ENCODE measurements around the gene SLC12A8. TPM values are rescaled to one million over a fixed set of nuclear protein-coding genes. Genes with fewer than 3 reads are reported as not detected.

SLC12A8 gene
- total RNA-seq, 1 experiment from 2014 or later = 30.7 TPM

- TF ChIP-seq EZH2 (IDR thresholded peaks at IDR 0.05; ENCODE audit: low read depth) (no peak), CTCF (conservative IDR thresholded peaks at IDR 0.05) (no peak)
- peak overlapping the region; percentile 27; the same call in 1 of the 2 replicates for H3K27ac ChIP-seq
- no peaks in the 10 kb centered on the region for H3K9me3 ChIP-seq (ENCODE audit: insufficient read depth, low read depth)
- H3K36me3 ChIP-seq (ENCODE audit: low read depth) = no peaks in the 10 kb centered on the region
- no peak overlapping the region for H3K4me3 ChIP-seq
- H4K20me1 ChIP-seq (ENCODE audit: insufficient read depth) = no peaks in the 10 kb centered on the region
- 0 out of 2 replicates have a peak overlapping the region, but pooled peaks have one; percentile 20 for H3K4me2 ChIP-seq
- H2AFZ ChIP-seq = no peak overlapping the region
- ChIA-PET CTCF (interaction anchor here (0.6 kb wide), 1 partner anchor 322 kb away, joined by 4 read pairs; no protein-coding TSS in a partner anchor), POLR2A (ENCODE audit: unreplicated experiment) (no interaction called here)
- H3K79me2 ChIP-seq (ENCODE audit: low read depth) = no peaks in the 10 kb centered on the region
- intact Hi-C loops (cut with micrococcal nuclease; ENCODE audit: unreplicated experiment) = no loop called here
- H3K9me2 ChIP-seq (ENCODE audit: insufficient read depth) = no peaks in the 10 kb centered on the region
- no TSS peak for BruUV-seq (replicated peaks)
- no peaks in the 10 kb centered on the region for H3K27me3 ChIP-seq (ENCODE audit: insufficient read depth, low read depth)
- peak in 1 of 2 experiments; percentile 75 for DNase-seq
- peaks cover 15% of the 10 kb centered on the region for H3K4me1 ChIP-seq (replicated peaks; ENCODE audit: insufficient read depth)
- peaks cover 7% of the 10 kb centered on the region; the same call in 1 of the 2 replicates for H3F3A ChIP-seq (ENCODE audit: insufficient read depth, low read depth)
Measured at GRCh38 chr3:125163739-125164601, 48.6 kb downstream of the SLC12A8 start.

GRCh38 chr3:125161607-125162219 is 50.8 kb downstream of the SLC12A8 start:
- intact Hi-C loops (cut with micrococcal nuclease; ENCODE audit: unreplicated experiment) = no loop called here
- BruUV-seq (replicated peaks) = no TSS peak
- H4K20me1 ChIP-seq (ENCODE audit: insufficient read depth) = no peaks in the 10 kb centered on the region
- no peaks in the 10 kb centered on the region for H3K36me3 ChIP-seq (ENCODE audit: low read depth)
- no peaks in the 10 kb centered on the region for H3K27me3 ChIP-seq (ENCODE audit: insufficient read depth, low read depth)
- peaks cover 7% of the 10 kb centered on the region; the same call in 1 of the 2 replicates for H3F3A ChIP-seq (ENCODE audit: insufficient read depth, low read depth)
- no peak for TF ChIP-seq EZH2 (IDR thresholded peaks at IDR 0.05; ENCODE audit: low read depth)
- no peaks in the 10 kb centered on the region for H3K79me2 ChIP-seq (ENCODE audit: low read depth)
- no peak for DNase-seq
- CTCF ChIA-PET = interaction anchor here (0.6 kb wide), 1 partner anchor 79 kb away, joined by 6 read pairs; no protein-coding TSS in a partner anchor
- no peak overlapping the region for H3K4me2 ChIP-seq
- no peak overlapping the region for H2AFZ ChIP-seq
- H3K4me3 ChIP-seq = no peak overlapping the region
- H3K9me3 ChIP-seq (ENCODE audit: insufficient read depth, low read depth) = no peaks in the 10 kb centered on the region
- POLR2A ChIA-PET (ENCODE audit: unreplicated experiment) = interaction anchor here (0.5 to 0.6 kb wide), 2 partner anchors 23 to 32 kb away, joined by 5 to 8 read pairs; no protein-coding TSS in a partner anchor
- H3K9me2 ChIP-seq (ENCODE audit: insufficient read depth) = no peaks in the 10 kb centered on the region
- no peak overlapping the region for H3K27ac ChIP-seq
- H3K4me1 ChIP-seq (replicated peaks; ENCODE audit: insufficient read depth) = peaks cover 15% of the 10 kb centered on the region

- DNase-seq = no peak
- H3K4me3 ChIP-seq = no peak overlapping the region
- no peak overlapping the region for H2AFZ ChIP-seq
- peaks cover 7% of the 10 kb centered on the region; the same call in 1 of the 2 replicates for H3F3A ChIP-seq (ENCODE audit: insufficient read depth, low read depth)
- no peaks in the 10 kb centered on the region for H3K36me3 ChIP-seq (ENCODE audit: low read depth)
- H3K9me3 ChIP-seq (ENCODE audit: insufficient read depth, low read depth) = no peaks in the 10 kb centered on the region
- BruUV-seq (replicated peaks) = no TSS peak
- no peak overlapping the region for H3K27ac ChIP-seq
- no peaks in the 10 kb centered on the region for H3K9me2 ChIP-seq (ENCODE audit: insufficient read depth)
- intact Hi-C loops (cut with micrococcal nuclease; ENCODE audit: unreplicated experiment) = no loop called here
- H3K4me1 ChIP-seq (replicated peaks; ENCODE audit: insufficient read depth) = peaks cover 15% of the 10 kb centered on the region
- no peaks in the 10 kb centered on the region for H3K27me3 ChIP-seq (ENCODE audit: insufficient read depth, low read depth)
- no peaks in the 10 kb centered on the region for H3K79me2 ChIP-seq (ENCODE audit: low read depth)
- ChIA-PET CTCF (no interaction called here), POLR2A (ENCODE audit: unreplicated experiment) (interaction anchor here (0.5 to 0.6 kb wide), 2 partner anchors 22 to 33 kb away, joined by 5 to 8 read pairs; no protein-coding TSS in a partner anchor)
- no peaks in the 10 kb centered on the region for H4K20me1 ChIP-seq (ENCODE audit: insufficient read depth)
- TF ChIP-seq EZH2 (IDR thresholded peaks at IDR 0.05; ENCODE audit: low read depth) (no peak), CTCF (conservative IDR thresholded peaks at IDR 0.05) (no peak)
- no peak overlapping the region for H3K4me2 ChIP-seq
Measured at GRCh38 chr3:125160606-125161371, 51.8 kb downstream of the SLC12A8 start.

All from PC-9 (cell line).